Measurements from ENCODE around the gene CHCHD6.

Gene CHCHD6

DNA sequence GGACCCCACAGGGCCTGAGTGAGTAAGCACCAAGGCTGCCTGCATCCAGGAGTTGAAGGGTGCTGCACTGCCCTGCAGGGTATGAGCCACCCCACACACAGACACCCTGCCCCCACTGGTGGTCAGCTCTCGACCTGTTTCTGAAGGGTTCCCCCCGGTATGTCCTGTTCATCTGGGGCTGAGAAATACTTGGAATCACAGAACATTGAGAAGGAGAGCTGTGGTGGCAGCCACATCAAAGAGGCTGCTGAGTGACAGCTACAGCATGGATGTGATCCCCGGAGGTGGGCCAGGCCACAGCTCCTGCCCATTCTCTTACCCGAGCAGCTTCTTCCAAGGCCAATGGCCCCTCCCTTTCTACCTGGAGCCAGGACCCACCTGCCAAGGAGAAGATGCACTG lies 212.5 kb downstream of the CHCHD6 start:
- no peak for DNase-seq (ENCODE audit: low spot score)
- no peak for TF ChIP-seq CTCF (IDR thresholded peaks at IDR 0.05)
- Histone ChIP-seq H3K4me3 (no peak overlapping the region), H3K27ac (no peak overlapping the region)

GRCh38 chr3:126917232-126917804 lies 213.3 kb downstream of the CHCHD6 start:
- DNase-seq (ENCODE audit: low spot score): no peak
- Histone ChIP-seq H3K27ac (no peak overlapping the region), H3K4me3 (no peak overlapping the region)
- no peak for TF ChIP-seq CTCF (IDR thresholded peaks at IDR 0.05)

GRCh38 chr3:126918355-126918821 lies 214.3 kb downstream of the CHCHD6 start:
- TF ChIP-seq CTCF (IDR thresholded peaks at IDR 0.05): no peak
- DNase-seq (ENCODE audit: low spot score): no peak
- no peak overlapping the region for H3K27ac ChIP-seq
- no peak overlapping the region for H3K4me3 ChIP-seq

DNA sequence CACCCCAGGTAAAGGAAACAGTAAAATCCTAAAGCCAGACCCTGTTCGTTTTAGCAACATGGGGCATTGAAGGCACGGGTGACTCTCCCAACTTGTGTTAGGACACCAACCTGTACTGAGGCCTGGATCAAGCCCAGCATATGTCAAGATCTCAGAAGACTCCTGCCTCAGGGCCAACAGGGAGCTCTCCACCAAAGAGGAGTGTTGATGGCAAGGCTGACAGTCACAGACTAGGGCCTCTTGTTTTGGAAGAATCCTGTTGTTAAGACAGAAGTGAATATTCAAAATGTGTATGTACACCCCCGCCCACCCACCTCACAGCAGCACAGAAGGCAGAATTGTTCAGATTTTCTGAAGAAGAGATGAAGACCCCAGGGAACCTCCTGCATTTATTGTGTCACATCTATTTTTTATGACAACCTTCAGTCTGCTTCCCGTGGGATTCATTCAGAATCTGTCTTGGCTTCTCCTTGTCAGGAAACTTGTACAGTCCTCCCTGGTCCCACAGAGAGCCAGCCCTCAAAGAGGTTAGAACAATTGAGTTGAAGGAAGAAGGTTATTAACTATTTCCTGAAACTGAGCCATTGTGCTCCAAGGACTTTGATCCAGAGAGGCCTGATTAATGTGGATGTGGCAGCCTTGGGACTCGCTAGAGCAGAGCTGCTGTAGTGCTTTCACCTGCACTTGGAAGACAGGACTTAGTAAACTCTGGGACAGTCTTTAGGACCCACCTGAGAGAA lies 217.2 kb downstream of the CHCHD6 start:
- no peak overlapping the region for H3K4me3 ChIP-seq
- no peak for DNase-seq (ENCODE audit: low spot score)
- TF ChIP-seq CTCF (IDR thresholded peaks at IDR 0.05): no peak
- H3K27ac ChIP-seq: no peak overlapping the region

- Histone ChIP-seq H3K4me3 (no peak overlapping the region), H3K27ac (no peak overlapping the region)
- no peak for DNase-seq (ENCODE audit: low spot score)
- TF ChIP-seq CTCF (IDR thresholded peaks at IDR 0.05): no peak
These were observed 218.4 kb downstream of the CHCHD6 start for GRCh38 chr3:126922466-126922865.

- H3K4me3 ChIP-seq: no peak overlapping the region
- no peak for TF ChIP-seq CTCF (IDR thresholded peaks at IDR 0.05)
These were observed 219.4 kb downstream of the CHCHD6 start for GRCh38 chr3:126923423-126923822.

DNA sequence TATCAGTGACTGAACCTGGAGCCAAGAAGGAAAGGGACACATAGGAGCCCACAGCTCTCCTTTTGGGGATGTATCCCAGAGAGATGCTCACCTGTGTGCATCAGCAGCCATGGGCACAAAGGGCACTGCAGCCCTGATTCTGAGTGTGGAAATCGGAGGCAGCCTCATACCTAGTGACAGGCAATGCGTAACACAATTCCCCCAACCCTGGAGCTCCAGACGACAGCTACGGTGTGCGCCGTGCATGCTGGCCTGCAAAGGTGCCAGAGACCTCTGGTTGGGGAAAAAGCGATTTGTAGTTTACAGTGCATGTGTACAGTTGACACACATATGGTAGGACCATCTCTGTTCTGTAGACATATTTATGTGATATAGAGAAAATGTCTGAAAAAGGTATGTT lies 219.9 kb downstream of the CHCHD6 start:
- no peak overlapping the region for H3K27ac ChIP-seq
- no peak for DNase-seq (ENCODE audit: low spot score)
- H3K4me3 ChIP-seq: no peak overlapping the region
- TF ChIP-seq CTCF (IDR thresholded peaks at IDR 0.05): no peak

More at GRCh38 chr3:126923423-126923822, 219.4 kb downstream of the CHCHD6 start:
- no peak overlapping the region for H3K27ac ChIP-seq
- no peak for DNase-seq (ENCODE audit: low spot score)

All from coronary artery (tissue), 2 donors.